Prostate gland (tissue), 2 donors: ENCODE results near the gene PRDM13.

Source experiments
- CTCF ChIP-seq, 4 experiments: fragments of 200-600 bp in 2 of 4; fragments of 450-650 bp in 2 of 4; sonication (generic) in 2 of 4; IDR thresholded peaks; 1 replicate in 3 of 4; 2 replicates in 1 of 4; pipeline ENCODE4 v1.5.1; 2016 to 2019; ENCODE audit warnings: antibody characterized with exemption in 4 of 4, mild to moderate bottlenecking in 2 of 4, moderate library complexity in 2 of 4
- POLR2A ChIP-seq: fragments of 450-650 bp; IDR thresholded peaks from one replicate; pipeline ENCODE4 v1.6.1; 2016; ENCODE audit warnings: antibody characterized with exemption, mild to moderate bottlenecking
- POLR2AphosphoS5 ChIP-seq: sonication (generic); formaldehyde crosslinking; IDR thresholded peaks from one replicate; pipeline ENCODE4 v1.6.1; 2017; ENCODE audit warnings: antibody characterized with exemption

GRCh38 chr6:99602520-99603420 is 3.9 kb upstream of the PRDM13 start:
- TF ChIP-seq CTCF (IDR thresholded peaks at IDR 0.05) (no peak), POLR2A (no peak), POLR2AphosphoS5 (no peak)
